Measurements from ENCODE around the gene CHMP1A. TPM values are rescaled to one million over a fixed set of nuclear protein-coding genes. Genes with fewer than 3 reads are reported as not detected.
A peak's percentile ranks its signal among the peaks of the same experiment; 100 is the strongest.

The CHMP1A gene
- total RNA-seq, 1 experiment from 2014 or later: 158 TPM

- TF ChIP-seq RAD21 (IDR thresholded peaks at IDR 0.05; ENCODE audit: low read depth) (no peak), EGR1 (IDR thresholded peaks at IDR 0.05; ENCODE audit: low read depth) (no peak), ELF1 (IDR thresholded peaks at IDR 0.05; ENCODE audit: borderline replicate concordance, low read depth) (no peak), ATF3 (IDR thresholded peaks at IDR 0.05) (no peak), POLR2AphosphoS5 (IDR thresholded peaks at IDR 0.05; ENCODE audit: low read depth, low read length) (no peak), TCF7L2 (IDR thresholded peaks at IDR 0.05; ENCODE audit: borderline replicate concordance, extremely low read depth, insufficient read depth, insufficient read length) (no peak), ZNF274 (IDR thresholded peaks at IDR 0.05; ENCODE audit: low read depth, low read length) (no peak), ZFX (IDR thresholded peaks at IDR 0.05) (no peak), EZH2phosphoT487 (IDR thresholded peaks at IDR 0.05; ENCODE audit: borderline replicate concordance) (no peak), MAX (IDR thresholded peaks at IDR 0.05) (no peak), ZBTB33 (IDR thresholded peaks at IDR 0.05; ENCODE audit: extremely low read depth, insufficient replicate concordance, low read length) (no peak), POLR2A (IDR thresholded peaks at IDR 0.05; ENCODE audit: borderline replicate concordance, extremely low read depth, insufficient read depth, insufficient read length) (no peak), YY1 (IDR thresholded peaks at IDR 0.05; ENCODE audit: extremely low read depth, insufficient replicate concordance, low read depth, low read length) (no peak), SRF (IDR thresholded peaks at IDR 0.05; ENCODE audit: low read depth) (no peak), JUND (IDR thresholded peaks at IDR 0.05) (no peak)
- Histone ChIP-seq H3K9ac (ENCODE audit: low read length) (peak overlapping the region; percentile 86; the same call in 1 of the 2 replicates), H3K4me3 (replicated peaks in 1 of 2; ENCODE audit: low read depth in 1 of 2, low read length in 2 of 2) (peak overlapping the region; percentile 57 to 85), H3K4me1 (ENCODE audit: control insufficient read depth in 1 of 2, insufficient read depth in 2 of 2, low read length in 2 of 2) (peaks cover 9 to 20% of the 10 kb centered on the region in 2 experiments), H4K20me1 (ENCODE audit: insufficient read depth) (no peaks in the 10 kb centered on the region), H3K27me3 (ENCODE audit: insufficient read depth, low read length) (no peaks in the 10 kb centered on the region), H3K9me2 (ENCODE audit: insufficient read depth) (no peaks in the 10 kb centered on the region), H3K27ac (ENCODE audit: low read depth, low read length) (no peak overlapping the region; the same call in 1 of the 2 replicates), H3K4me2 (ENCODE audit: low read length) (peak overlapping the region; percentile 95), H2AFZ (ENCODE audit: low read depth, low read length, poor library complexity, severe bottlenecking) (no peak overlapping the region), H3K79me2 (ENCODE audit: insufficient read depth, low read length) (peaks cover 30% of the 10 kb centered on the region), H3K36me3 (ENCODE audit: control insufficient read depth in 1 of 2, insufficient read depth in 2 of 2, low read length in 2 of 2) (peaks cover 6 to 46% of the 10 kb centered on the region in 2 experiments; a peak in 3 of 4 replicates), H3K9me3 (ENCODE audit: control insufficient read depth in 1 of 2, insufficient read depth in 1 of 2, low read depth in 1 of 2, low read length in 2 of 2) (peaks cover 6 to 10% of the 10 kb centered on the region in 2 experiments; a peak in 3 of 4 replicates)
- BruUV-seq (replicated peaks): no TSS peak
- no peak for DNase-seq (ENCODE audit: low read depth, low spot score)
- ChIA-PET RAD21 (ENCODE audit: low non-redundant PET in 1 of 2, low total read pairs in 2 of 2, uncharacterized antibody in 2 of 2, unreplicated experiment in 2 of 2) (interaction anchor here in 1 of 2 experiments (0.7 kb wide), 1 partner anchor 14 kb away, joined by 3 read pairs; no protein-coding TSS in a partner anchor), POLR2A (interaction anchor here (1.0 to 1.4 kb wide), 5 partner anchors 10 to 20 kb away, joined by 3 to 7 read pairs (median 4); no protein-coding TSS in a partner anchor), CTCF (interaction anchor here (1.0 to 1.8 kb wide), 3 partner anchors 14 to 120 kb away, joined by 3 to 14 read pairs (median 3); no protein-coding TSS in a partner anchor)
- no peak for ATAC-seq
- intact Hi-C loops (cut with micrococcal nuclease): loop anchor here (1.0 kb wide), 1 partner anchor 14 kb away; no protein-coding TSS in a partner anchor
Measured at GRCh38 chr16:89685916-89686315, 28.4 kb upstream of the CHMP1A start.

Measured in HCT116 (cell line).